ENCODE measurements around the gene PTRH1. TPM values are rescaled to one million over a fixed set of nuclear protein-coding genes. Genes with fewer than 3 reads are reported as not detected.

The PTRH1 gene
- total RNA-seq, 1 donor from 2014 or later, result 9.3 TPM

DNA sequence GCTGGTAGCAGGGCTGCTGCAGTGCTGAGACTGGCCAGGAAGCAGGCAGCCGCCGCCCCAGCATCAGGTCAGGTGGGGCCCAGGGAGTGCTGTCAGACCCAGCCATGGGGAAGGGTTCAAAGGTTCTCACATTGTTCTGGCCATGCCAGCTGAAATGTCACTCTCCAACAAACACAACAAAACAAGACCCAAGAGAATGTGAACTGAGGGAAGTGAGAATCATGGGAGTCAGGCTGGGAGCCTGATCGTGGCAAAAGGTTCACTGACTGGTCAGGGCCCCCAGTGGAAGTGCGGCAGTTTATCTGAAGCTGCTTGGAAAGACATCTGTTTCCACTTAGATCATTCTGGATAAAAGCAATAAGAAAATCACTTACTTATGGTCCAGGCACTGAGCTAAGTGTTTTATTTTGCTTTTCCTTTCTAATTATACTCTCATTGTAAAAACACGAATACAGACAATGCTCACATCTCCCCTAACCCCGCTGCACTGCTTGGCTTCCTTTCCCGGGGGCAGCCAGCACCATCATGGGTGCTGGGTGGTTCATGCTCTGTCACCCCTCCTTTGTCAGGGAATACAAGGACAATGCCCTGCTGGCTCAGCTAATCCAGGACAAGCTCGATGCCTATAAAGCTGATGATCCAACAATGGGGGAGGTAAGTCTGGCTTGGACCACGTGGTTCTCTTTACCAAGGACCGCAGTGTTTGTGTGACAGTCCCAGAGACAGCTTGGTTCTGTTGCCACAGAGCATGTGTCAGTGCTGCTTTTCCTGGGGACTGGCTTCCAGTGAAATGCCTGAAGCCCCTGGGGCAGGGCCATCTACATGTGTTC lies 50.6 kb downstream of the PTRH1 start:
- intact Hi-C loops (cut with micrococcal nuclease), result no loop called here

DNA sequence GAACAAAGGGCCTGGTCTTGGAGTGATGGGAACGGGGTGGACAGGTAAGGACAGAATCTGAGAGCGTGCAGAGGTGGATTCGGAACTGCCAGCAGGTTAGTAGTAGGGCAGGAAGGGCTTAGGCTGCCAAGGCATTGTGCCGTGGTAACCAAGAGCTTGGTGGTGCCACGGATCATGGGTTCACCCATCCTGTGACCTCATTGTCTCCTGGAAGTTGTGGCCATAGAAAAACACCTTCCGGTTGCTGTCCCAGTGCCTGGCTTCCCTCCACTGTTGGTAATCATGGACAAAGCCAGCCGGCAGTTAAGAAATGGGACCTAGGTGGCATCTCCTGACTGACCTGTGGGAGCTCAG lies 51.2 kb downstream of the PTRH1 start:
- intact Hi-C loops (cut with micrococcal nuclease), result no loop called here

Other genes with a start within 250 kb of the PTRH1 start
- gene STXBP1, start 103.4 kb downstream of the PTRH1 start, total RNA-seq, result 23.1 and 23.9 TPM in 2 replicates
- not detected in 2 replicates for gene CFAP157, start 8.7 kb downstream of the PTRH1 start, total RNA-seq
- gene TTC16, start 416 bp upstream of the PTRH1 start, total RNA-seq, result 0.27 and 0.32 TPM in 2 replicates
- gene TOR2A, start 19.6 kb upstream of the PTRH1 start, total RNA-seq, result 23.4 and 24.7 TPM in 2 replicates
- gene SH2D3C, start 63.0 kb upstream of the PTRH1 start, total RNA-seq, result 57.6 and 58.4 TPM in 2 replicates
- 102 and 104 TPM in 2 replicates for gene CDK9, start 70.4 kb upstream of the PTRH1 start, total RNA-seq
- 91.1 and 97.5 TPM in 2 replicates for gene FPGS, start 87.2 kb upstream of the PTRH1 start, total RNA-seq
- 21.4 and 23.0 TPM in 2 replicates for gene ENG, start 139.0 kb upstream of the PTRH1 start, total RNA-seq
- 44.5 and 46.5 TPM in 2 replicates for gene AK1, start 162.0 kb upstream of the PTRH1 start, total RNA-seq
- 91.4 and 96.1 TPM in 2 replicates for gene ST6GALNAC6, start 183.9 kb upstream of the PTRH1 start, total RNA-seq
- gene ST6GALNAC4, start 201.4 kb upstream of the PTRH1 start, total RNA-seq, result 23.2 and 23.8 TPM in 2 replicates
- gene PIP5KL1, start 215.1 kb upstream of the PTRH1 start, total RNA-seq, result 1.7 and 2.7 TPM in 2 replicates
- 66.5 and 68.6 TPM in 2 replicates for gene DPM2, start 222.2 kb upstream of the PTRH1 start, total RNA-seq

Measured in T-helper 2 cell treated with Interferon-gamma antibody and Interleukin-4, amounts not matched to agents 100 ng/mL and 5 ng/mL, for 36 hours (primary cell).